Nephron (organoid): Measurements from ENCODE around the gene KCNT1.

Experiments used
- H3K27ac Mint-ChIP-seq, 3 experiments: 2 replicates each; pipeline ENCODE4 v1.8.0; 2020; ENCODE audit warnings: mixed read lengths in 3 of 3, mild to moderate bottlenecking in 2 of 3, moderate library complexity in 1 of 3
- H3K27me3 Mint-ChIP-seq: 2 replicates; pipeline ENCODE4 v1.8.0; 2021; ENCODE audit warnings: low read depth, mild to moderate bottlenecking, moderate library complexity, mixed read lengths
- H3K36me3 Mint-ChIP-seq: 2 replicates; pipeline ENCODE4 v1.8.0; 2020; ENCODE audit warnings: low read depth, mixed read lengths
- H3K4me1 Mint-ChIP-seq: 2 replicates; pipeline ENCODE4 v1.8.0; 2020; ENCODE audit warnings: mixed read lengths
- H3K4me3 Mint-ChIP-seq, 3 experiments: 2 replicates each; pipeline ENCODE4 v1.8.0; 2020; ENCODE audit warnings: mild to moderate bottlenecking in 3 of 3, mixed read lengths in 3 of 3, moderate library complexity in 2 of 3
- H3K9me3 Mint-ChIP-seq: 2 replicates; pipeline ENCODE4 v1.8.0; 2020; ENCODE audit warnings: mixed read lengths
- TF ChIP-seq, protein P1 (sequence below), 3 experiments: fragments of 200-600 bp; sonication (generic); IDR thresholded peaks; one replicate each; pipeline ENCODE4 v1.5.0; 2021; ENCODE audit warnings: antibody characterized with exemption in 3 of 3; ENCODE audit not compliant: unreplicated experiment in 3 of 3

The KCNT1 gene

DNA sequence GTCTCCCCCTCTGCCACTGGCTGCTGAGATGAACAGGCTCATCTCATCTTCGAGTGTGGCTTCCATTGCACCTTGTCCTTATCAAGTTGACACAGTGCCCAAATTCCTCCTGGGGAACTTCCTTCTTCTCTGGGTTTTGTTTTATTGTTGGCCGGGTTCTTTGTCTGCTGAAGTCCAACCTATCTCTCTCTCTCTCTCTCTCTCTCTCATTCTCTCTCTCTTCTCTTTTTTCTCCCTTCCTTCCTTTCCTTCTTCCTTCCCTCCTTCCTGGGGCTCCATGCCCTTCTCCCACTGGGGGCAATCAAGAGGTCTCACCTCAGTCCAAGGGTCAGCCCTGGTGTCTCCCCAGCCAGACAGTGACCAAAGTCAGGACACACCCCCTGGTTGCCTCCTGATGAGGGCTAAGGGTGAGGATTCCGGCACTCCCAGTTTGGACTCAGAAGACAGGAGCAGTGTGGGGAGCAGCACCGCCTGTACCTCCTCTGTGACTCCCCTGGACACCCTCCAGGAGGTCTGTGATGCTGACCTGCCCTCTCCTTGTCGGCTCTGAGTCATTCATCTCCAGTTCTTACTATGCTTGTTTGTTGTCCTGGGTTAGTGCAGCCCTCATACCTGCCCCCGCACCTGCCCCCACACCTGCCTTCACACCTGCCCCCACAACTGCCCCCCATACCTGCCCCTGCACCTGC, 30.7 kb downstream of the KCNT1 start:
- no peak overlapping the region for H3K27ac Mint-ChIP-seq
- H3K4me1 Mint-ChIP-seq, result no peaks in the 10 kb centered on the region
- H3K4me3 Mint-ChIP-seq, result no peak overlapping the region
- H3K27me3 Mint-ChIP-seq, result peaks cover 50% of the 10 kb centered on the region
- H3K36me3 Mint-ChIP-seq, result no peaks in the 10 kb centered on the region
- H3K9me3 Mint-ChIP-seq, result peaks cover 23% of the 10 kb centered on the region
- TF ChIP-seq, protein P1, sequence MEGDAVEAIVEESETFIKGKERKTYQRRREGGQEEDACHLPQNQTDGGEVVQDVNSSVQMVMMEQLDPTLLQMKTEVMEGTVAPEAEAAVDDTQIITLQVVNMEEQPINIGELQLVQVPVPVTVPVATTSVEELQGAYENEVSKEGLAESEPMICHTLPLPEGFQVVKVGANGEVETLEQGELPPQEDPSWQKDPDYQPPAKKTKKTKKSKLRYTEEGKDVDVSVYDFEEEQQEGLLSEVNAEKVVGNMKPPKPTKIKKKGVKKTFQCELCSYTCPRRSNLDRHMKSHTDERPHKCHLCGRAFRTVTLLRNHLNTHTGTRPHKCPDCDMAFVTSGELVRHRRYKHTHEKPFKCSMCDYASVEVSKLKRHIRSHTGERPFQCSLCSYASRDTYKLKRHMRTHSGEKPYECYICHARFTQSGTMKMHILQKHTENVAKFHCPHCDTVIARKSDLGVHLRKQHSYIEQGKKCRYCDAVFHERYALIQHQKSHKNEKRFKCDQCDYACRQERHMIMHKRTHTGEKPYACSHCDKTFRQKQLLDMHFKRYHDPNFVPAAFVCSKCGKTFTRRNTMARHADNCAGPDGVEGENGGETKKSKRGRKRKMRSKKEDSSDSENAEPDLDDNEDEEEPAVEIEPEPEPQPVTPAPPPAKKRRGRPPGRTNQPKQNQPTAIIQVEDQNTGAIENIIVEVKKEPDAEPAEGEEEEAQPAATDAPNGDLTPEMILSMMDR (IDR thresholded peaks at IDR 0.05; ENCODE audit: unreplicated experiment in 3 of 3), result no peak

DNA sequence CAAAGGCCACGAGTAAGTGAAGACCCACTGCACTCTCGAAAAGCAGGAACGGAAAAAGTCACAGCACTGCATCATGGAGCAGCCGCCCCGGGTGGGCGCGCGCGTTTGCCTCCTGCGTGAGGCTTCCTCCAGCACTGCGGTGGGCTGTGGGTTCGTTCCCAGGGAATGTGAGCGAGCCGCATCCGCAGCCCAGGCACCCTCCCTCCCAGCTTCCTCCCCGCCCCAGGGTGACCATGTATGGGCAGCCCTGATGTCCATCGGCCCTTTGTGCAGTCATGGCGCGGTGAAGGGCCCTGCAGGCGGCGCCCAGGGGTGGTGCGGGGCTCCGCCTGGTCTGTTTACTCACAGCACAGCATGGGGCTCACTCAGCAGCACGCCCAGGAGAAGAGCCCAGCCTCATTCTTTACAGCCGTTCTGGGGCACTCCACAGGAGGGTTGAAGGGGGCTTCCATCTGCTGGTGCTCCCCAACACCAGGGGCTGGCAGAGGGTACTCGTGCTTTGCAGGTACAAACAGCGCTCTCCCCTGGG, 32.7 kb downstream of the KCNT1 start:
- TF ChIP-seq, protein P1 (IDR thresholded peaks at IDR 0.05; ENCODE audit: unreplicated experiment in 3 of 3), result no peak

DNA sequence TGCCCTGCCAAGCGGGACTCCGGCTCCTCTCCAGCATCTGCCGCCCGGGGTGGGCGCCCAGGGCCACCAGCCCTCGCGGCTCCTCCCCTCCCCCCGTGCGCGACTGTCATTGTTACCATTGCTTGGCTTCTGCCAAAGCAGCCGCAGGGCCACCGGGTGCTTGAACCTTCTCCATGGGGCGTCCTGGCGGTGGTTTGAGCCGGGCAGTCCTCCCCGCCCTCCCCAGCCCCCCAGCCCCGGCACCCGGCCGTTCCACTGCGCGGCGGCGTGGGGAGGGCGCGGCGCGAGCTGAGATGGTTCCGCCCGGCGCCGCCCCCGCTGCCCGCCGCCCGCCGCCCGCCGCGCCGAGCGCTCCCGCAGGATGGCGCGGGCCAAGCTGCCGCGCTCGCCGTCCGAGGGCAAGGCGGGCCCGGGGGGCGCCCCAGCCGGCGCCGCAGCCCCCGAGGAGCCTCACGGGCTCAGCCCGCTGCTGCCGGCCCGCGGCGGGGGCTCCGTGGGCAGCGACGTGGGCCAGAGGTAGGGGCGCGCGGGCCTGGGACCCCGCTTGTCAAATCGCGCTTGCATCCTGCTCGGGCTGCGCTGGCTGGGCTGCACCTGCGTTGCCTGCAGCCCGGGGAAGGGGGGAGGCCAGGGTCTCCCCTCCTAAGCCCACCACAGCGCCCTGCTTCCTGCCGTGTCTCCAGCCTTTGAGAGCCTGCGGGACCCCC, 34.4 kb downstream of the KCNT1 start:
- TF ChIP-seq, protein P1 (IDR thresholded peaks at IDR 0.05; ENCODE audit: unreplicated experiment in 3 of 3), result no peak
- H3K27ac Mint-ChIP-seq, result no peak overlapping the region
- H3K27me3 Mint-ChIP-seq, result peaks cover 60% of the 10 kb centered on the region
- H3K4me1 Mint-ChIP-seq, result no peaks in the 10 kb centered on the region
- H3K9me3 Mint-ChIP-seq, result peaks cover 12% of the 10 kb centered on the region
- no peak overlapping the region for H3K4me3 Mint-ChIP-seq
- H3K36me3 Mint-ChIP-seq, result no peaks in the 10 kb centered on the region

More for the DNA sequence above, 32.7 kb downstream of the KCNT1 start:
- peaks cover 23% of the 10 kb centered on the region for H3K9me3 Mint-ChIP-seq
- peaks cover 58% of the 10 kb centered on the region for H3K27me3 Mint-ChIP-seq
- no peak overlapping the region for H3K27ac Mint-ChIP-seq
- no peaks in the 10 kb centered on the region for H3K36me3 Mint-ChIP-seq
- no peaks in the 10 kb centered on the region for H3K4me1 Mint-ChIP-seq
- peak overlapping the region in 1 of 3 experiments; percentile 4 for H3K4me3 Mint-ChIP-seq

DNA sequence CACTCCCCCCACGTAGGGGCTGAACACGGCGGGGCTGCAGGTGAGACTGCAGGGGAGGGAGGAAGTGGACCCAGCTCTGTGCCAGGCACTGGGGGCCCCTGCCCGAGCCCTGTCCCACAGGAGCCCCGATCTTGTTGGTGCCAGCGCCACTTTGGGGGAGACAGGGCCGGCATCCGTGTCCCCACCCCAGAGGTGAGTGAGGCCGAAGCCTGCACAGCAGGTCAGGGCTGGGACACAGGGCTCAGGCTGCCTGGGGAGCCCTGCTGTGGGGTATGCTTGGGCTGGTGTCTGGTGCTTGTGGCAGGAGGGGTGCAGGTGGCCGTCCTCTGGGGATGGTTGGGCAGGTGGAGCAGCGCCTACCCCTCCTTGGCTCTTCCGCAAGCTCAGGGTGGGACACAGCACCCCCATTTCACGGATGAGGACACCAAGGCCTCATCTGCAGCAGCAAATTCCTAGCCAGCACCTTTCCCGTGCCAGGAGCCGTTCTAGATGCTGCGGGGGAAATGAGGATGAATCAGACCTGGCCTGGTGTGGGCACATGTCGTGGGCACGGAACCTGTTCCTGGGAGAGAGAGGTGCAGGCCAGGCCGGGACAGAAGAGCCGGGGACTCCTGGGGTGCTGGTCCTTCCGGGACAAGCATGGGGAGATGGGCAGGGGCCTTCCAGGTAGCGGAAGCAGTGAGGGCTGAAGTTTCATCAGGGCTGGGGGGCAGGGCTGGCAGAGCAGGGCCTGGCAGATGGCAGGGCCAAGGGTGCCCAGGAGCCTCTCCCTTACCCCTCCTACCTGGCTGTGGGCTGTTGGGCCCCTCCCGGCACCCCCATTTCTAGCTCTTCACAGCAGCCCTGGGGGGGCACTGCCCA, 35.2 kb downstream of the KCNT1 start:
- TF ChIP-seq, protein P1 (IDR thresholded peaks at IDR 0.05; ENCODE audit: unreplicated experiment in 3 of 3), result no peak
- Mint-ChIP-seq H3K9me3 (peaks cover 8% of the 10 kb centered on the region), H3K4me1 (no peaks in the 10 kb centered on the region), H3K27ac (no peak overlapping the region), H3K36me3 (no peaks in the 10 kb centered on the region), H3K27me3 (peaks cover 55% of the 10 kb centered on the region), H3K4me3 (peak overlapping the region in 1 of 3 experiments; percentile 16)

DNA sequence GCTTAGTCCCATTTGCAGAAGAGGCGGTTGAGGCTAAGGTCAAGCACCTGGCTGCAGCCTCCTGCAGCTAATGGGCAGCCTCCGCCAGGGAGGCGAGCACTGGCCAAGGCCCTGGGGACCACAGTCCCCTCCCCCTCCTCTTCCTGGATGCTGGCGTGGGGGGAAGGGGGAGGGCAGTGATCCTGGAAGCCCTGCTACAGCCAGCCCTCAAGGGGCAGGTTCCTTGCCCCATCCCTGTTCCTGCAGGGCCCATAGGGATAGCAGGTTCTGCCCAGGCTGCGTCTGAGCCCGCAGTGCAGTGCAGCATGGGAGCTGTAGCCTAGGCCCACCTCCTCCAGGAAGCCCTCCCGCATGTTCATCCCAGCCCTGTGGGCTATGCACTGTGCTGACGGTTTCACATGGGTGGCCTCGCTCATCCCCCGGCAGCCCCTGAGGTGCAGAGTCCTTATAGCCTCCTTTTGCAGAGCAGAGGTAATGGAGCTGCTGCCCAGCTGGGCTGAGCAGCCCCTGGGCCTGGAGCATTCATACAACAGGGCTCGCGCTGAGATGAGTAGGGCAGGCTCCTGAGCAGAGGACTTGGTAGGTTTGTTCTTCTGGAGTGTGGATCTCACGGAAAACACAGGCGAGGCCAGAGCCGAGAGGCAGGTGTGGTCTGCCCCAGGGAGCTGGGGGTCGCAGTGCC, 36.0 kb downstream of the KCNT1 start:
- Mint-ChIP-seq H3K36me3 (no peaks in the 10 kb centered on the region), H3K27ac (no peak overlapping the region), H3K27me3 (peaks cover 49% of the 10 kb centered on the region), H3K9me3 (peaks cover 2% of the 10 kb centered on the region), H3K4me3 (no peak overlapping the region), H3K4me1 (no peaks in the 10 kb centered on the region)
- TF ChIP-seq, protein P1 (IDR thresholded peaks at IDR 0.05; ENCODE audit: unreplicated experiment in 3 of 3), result no peak
